Transverse colon (tissue), 4 donors: ENCODE results near the gene LACTBL1.

Experiments used
- CTCF ChIP-seq, 5 experiments: fragments of 200-600 bp in 3 of 5; fragments of 450-650 bp in 2 of 5; sonication (generic) in 3 of 5; IDR thresholded peaks; 1 replicate in 2 of 5; 2 replicates in 3 of 5; pipeline ENCODE4 v1.5.1; 2016 to 2017; ENCODE audit warnings: antibody characterized with exemption in 5 of 5, inconsistent platforms in 3 of 5, mild to moderate bottlenecking in 2 of 5, moderate library complexity in 1 of 5
- EP300 ChIP-seq: sonication (generic); formaldehyde crosslinking; IDR thresholded peaks from one replicate; pipeline ENCODE4 v1.6.1; 2017; ENCODE audit warnings: antibody characterized with exemption, low read depth
- POLR2A ChIP-seq: fragments of 450-650 bp; IDR thresholded peaks from one replicate; pipeline ENCODE4 v1.6.1; 2016; ENCODE audit warnings: antibody characterized with exemption, mild to moderate bottlenecking, moderate library complexity
- POLR2AphosphoS5 ChIP-seq, 3 donors: sonication (generic); formaldehyde crosslinking; IDR thresholded peaks; one replicate each; pipeline ENCODE4 v1.6.1; 2016; ENCODE audit warnings: antibody characterized with exemption in 3 of 3

DNA sequence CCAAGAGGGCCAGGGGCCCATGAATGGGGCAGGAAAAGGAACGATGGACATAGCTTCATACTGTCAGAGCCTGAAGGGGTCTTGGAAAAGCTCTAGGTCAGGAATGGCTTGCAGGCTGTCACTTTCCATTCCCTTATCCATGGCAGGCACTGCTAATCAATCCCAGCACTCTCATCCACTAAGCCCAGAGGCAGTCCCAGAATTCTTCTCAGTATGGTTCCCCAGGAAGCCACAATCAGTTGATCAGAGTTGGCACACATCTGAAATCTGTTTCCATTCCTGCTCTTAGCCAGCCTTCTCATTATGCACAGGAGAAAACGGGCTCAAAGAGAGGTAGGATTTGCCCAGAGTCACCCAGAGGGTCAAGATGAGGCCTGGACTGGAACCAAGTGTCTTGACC, 65.7 kb downstream of the LACTBL1 start:
- no peak for TF ChIP-seq CTCF (IDR thresholded peaks at IDR 0.05)
- TF ChIP-seq POLR2A = no peak
- no peak for TF ChIP-seq POLR2AphosphoS5 (IDR thresholded peaks at IDR 0.05)
- TF ChIP-seq EP300 = no peak
